Immature natural killer cell (primary cell): ENCODE measurements around the gene SMAD3. TPM values are rescaled to one million over a fixed set of nuclear protein-coding genes. Genes with fewer than 3 reads are reported as not detected.

Experiments
- DNase-seq, 3 donors: peaks; one replicate each; pipeline ENCODE4 v3.0.0; 2022; ENCODE audit warnings: mixed read lengths in 1 of 3
- H3K27ac Mint-ChIP-seq, 6 donors: one replicate each; pipeline ENCODE4 v1.8.0; 2020; ENCODE audit warnings: mixed read lengths in 6 of 6, mild to moderate bottlenecking in 5 of 6, inconsistent platforms in 4 of 6, moderate library complexity in 3 of 6
- H3K27me3 Mint-ChIP-seq, 3 donors: one replicate each; pipeline ENCODE4 v1.8.0; 2020 to 2021; ENCODE audit warnings: low read depth in 3 of 3, mild to moderate bottlenecking in 3 of 3, mixed read lengths in 3 of 3, moderate library complexity in 3 of 3, inconsistent platforms in 1 of 3
- H3K36me3 Mint-ChIP-seq, 3 donors: one replicate each; pipeline ENCODE4 v1.8.0; 2020; ENCODE audit warnings: mixed read lengths in 3 of 3, inconsistent platforms in 2 of 3, mild to moderate bottlenecking in 2 of 3
- H3K4me1 Mint-ChIP-seq, 2 donors: one replicate each; pipeline ENCODE4 v1.8.0; 2020; ENCODE audit warnings: inconsistent platforms in 2 of 2, mild to moderate bottlenecking in 2 of 2, mixed read lengths in 2 of 2, moderate library complexity in 1 of 2
- H3K4me3 Mint-ChIP-seq, 5 donors: one replicate each; pipeline ENCODE4 v1.8.0; 2020; ENCODE audit warnings: mild to moderate bottlenecking in 5 of 5, mixed read lengths in 5 of 5, inconsistent platforms in 3 of 5, moderate library complexity in 3 of 5
- H3K9me3 Mint-ChIP-seq, 6 donors: one replicate each; pipeline ENCODE4 v1.8.0; 2020; ENCODE audit warnings: mild to moderate bottlenecking in 6 of 6, mixed read lengths in 6 of 6, inconsistent platforms in 4 of 6, moderate library complexity in 3 of 6
- polyA plus RNA-seq, 3 donors: library from polyadenylated mRNA; unstranded; fragments of 300-500 nt; fragmentation: Illumina TruSeq; gene quantifications; one replicate each; pipeline ENCODE4 v1.2.3, GENCODE V29; 2021

SMAD3 gene
- polyA plus RNA-seq, 3 donors from 2014 or later: 8.9 to 11.9 (median 10.0) TPM

DNA sequence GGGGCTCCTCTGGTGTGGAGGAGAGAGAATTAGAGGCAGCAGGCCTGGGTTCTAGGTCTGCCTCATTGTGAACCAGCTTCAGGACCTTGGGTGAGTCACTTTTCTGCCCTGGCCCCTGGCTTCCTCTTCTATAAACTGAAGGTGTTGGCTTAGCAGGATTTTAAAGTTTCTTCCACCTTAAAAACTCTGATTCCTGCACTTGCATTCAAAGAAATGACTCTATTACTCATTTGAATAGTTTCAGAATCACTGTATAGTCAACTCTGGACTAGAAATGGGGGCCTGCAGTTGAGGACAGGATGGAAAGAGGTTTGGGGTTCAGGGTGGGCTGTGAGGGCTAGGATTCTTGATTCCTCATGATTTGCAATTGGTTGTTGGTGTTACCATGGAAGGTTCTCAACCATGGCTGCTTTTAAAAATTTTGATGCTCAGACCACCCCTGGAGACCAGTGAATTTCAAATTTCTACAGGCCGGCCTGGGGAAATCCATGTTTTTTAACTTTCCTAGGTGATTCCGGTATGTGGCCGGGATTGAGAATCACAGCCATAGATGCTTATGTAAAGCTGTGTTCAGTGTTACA is 19.9 kb downstream of the SMAD3 start:
- peak in 1 of 3 donors; percentile 32 for DNase-seq
- Mint-ChIP-seq H3K4me3 (peak overlapping the region; percentile 51 to 87 (median 75)), H3K9me3 (no peaks in the 10 kb centered on the region), H3K27ac (peak overlapping the region; percentile 83 to 94 (median 88)), H3K36me3 (peaks cover 0 to 6% (median under 1%) of the 10 kb centered on the region in 3 donors), H3K4me1 (peaks cover 99 to 100% of the 10 kb centered on the region in 2 donors), H3K27me3 (peaks cover 9 to 35% (median 31%) of the 10 kb centered on the region in 3 donors)

DNA sequence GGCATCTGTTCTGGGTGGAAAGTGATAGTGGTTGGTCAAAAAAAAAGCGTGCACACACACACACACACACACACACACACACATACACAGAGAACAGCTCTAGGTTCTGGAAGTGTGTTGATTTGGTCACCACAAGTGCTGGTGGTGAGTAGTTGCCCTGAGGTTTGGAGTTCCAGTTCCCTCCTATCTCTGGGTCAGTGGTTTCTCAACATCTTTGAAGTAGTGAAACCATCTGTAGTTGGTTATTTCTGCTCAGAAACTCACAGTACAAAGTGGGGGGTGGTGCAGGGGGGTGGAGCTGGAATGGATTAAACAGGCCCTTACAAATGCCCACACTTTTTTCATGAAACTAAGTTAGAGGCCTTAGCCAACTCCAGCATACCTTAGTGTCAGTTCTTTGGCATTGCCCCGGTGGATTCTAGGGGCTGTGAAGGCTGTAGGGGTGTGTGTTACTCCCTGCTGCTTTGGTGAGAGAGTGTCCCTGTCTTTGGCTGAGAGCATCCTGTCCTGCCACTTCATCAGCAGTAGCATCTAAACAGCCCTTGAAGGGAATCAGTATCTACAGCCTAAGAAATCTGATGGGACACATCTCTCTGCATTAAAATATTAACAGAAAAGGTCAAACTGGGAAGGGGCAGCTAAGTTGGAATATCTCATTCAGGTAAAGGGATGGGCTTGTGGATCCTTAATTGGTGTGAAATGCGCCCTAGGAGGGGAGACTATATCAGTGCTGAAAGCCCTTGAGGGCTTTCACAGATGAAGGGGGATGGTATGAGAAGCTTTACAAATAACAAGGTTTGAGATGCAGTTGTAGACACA is 20.6 kb downstream of the SMAD3 start:
- DNase-seq: peak; percentile 82 to 90 (median 87)
- H3K27me3 Mint-ChIP-seq: peaks cover 9 to 38% (median 31%) of the 10 kb centered on the region in 3 donors
- peak overlapping the region; percentile 51 to 87 (median 75) for H3K4me3 Mint-ChIP-seq
- no peaks in the 10 kb centered on the region for H3K9me3 Mint-ChIP-seq
- H3K27ac Mint-ChIP-seq: peak overlapping the region; percentile 83 to 94 (median 88)
- H3K4me1 Mint-ChIP-seq: peaks cover 99 to 100% of the 10 kb centered on the region in 2 donors
- H3K36me3 Mint-ChIP-seq: peaks cover 0 to 6% (median 0%) of the 10 kb centered on the region in 3 donors

DNA sequence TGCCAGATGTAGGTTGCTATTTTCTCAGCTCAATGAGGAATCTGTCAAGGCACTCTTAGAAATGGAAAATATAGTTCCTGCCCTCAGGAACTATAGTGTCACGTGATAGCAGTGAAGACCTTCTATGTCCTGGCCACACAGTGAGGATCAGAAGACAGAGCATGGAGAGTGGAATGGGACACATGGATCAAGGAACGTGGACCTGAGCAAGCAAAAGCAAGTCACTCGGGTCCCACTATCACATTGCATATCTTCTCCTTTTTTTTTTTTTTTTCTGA is 21.2 kb downstream of the SMAD3 start:
- no peak for DNase-seq
- H3K36me3 Mint-ChIP-seq: peaks cover 0 to 6% (median 0%) of the 10 kb centered on the region in 3 donors
- no peaks in the 10 kb centered on the region for H3K9me3 Mint-ChIP-seq
- H3K4me3 Mint-ChIP-seq: peak overlapping the region; percentile 51 to 87 (median 75)
- peaks cover 99 to 100% of the 10 kb centered on the region in 2 donors for H3K4me1 Mint-ChIP-seq
- H3K27me3 Mint-ChIP-seq: peaks cover 12 to 41% (median 37%) of the 10 kb centered on the region in 3 donors
- H3K27ac Mint-ChIP-seq: peak overlapping the region; percentile 83 to 94 (median 88)

DNA sequence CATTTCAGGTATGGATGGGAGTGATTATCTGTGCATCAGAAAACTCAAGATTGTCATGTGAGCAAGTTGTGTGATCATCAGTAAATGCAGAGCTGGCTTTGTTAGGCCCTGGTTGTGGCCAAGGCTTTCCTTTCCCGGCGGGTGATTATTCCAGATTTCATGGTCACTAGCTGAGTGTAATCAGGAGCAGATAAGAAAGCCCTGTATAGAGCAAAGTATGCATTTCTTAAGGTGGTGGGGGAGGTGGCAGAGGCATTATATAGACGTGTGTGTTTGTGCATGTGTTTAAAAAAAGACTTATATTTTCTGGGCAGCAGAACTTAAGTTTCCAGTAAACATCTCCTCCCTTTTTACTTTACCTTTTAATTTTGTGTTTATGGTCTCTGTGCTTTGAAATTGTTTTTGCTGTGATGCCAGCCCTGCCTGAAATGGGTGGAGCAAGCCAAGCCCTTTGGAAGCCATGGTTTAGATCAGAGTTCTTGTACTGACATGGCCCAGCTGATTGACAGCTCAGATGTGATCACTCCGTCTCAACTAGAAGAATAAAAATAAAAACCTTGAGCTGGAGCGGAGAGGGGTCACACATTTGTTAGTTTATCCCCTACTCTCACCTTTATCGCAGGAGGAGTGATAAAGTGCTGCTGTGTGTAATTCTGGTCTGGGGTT is 22.2 kb downstream of the SMAD3 start:
- no peaks in the 10 kb centered on the region for H3K9me3 Mint-ChIP-seq
- DNase-seq: no peak
- H3K36me3 Mint-ChIP-seq: peaks cover 0 to 7% (median 2%) of the 10 kb centered on the region in 3 donors
- peaks cover 12 to 39% (median 34%) of the 10 kb centered on the region in 3 donors for H3K27me3 Mint-ChIP-seq
- peaks cover 99 to 100% of the 10 kb centered on the region in 2 donors for H3K4me1 Mint-ChIP-seq
- peak overlapping the region; percentile 38 to 93 (median 58) for H3K4me3 Mint-ChIP-seq
- peak overlapping the region; percentile 40 to 91 (median 82) for H3K27ac Mint-ChIP-seq

DNA sequence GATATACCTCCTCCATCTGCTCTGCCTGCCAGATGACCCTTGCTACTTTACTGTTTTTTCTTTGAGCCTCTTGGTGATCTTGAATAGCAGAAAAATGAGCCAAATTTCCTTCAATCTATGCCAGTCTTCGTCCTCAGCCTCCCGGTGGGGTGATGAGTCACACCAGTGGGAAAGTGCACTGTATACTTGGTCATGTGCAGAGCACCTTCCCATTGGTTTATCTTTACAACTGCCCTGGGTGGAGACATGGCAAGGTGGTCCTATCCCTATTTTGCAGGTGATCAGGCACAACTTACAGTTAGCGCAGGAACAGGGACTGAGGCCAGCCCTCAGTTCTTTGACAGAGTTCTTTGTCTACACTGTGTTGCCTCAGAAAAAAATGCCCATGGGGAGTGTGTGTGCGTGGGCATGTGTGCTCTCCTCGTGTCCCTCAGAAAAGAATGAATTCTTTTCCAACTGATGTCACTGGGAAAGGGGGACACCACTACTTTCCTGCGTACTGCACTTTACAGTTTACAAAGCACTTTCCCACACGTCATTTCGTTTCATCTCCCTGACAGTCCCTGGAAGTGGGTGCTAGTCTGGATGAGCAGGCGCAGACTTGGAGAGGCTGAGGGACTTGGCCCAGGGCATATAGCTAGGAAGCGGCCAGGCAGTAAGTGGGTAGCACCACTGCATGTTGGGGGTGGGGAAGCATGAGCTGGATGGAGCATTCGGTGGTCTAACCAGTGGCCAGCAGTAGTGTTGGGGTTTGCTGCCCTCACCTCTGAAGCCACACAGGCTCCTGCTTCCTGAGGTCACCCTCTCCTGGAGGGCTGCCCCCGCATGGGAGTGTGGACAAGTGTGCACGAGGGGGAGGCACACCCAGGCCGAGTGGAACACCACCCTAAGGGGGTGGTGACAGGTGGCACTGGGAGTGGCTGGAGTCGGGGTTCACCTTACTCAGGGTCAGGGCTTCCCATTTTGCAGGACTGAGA is 24.1 kb downstream of the SMAD3 start:
- peak overlapping the region; percentile 44 to 97 (median 74) for H3K27ac Mint-ChIP-seq
- H3K4me3 Mint-ChIP-seq: peak overlapping the region; percentile 20 to 93 (median 83)
- H3K27me3 Mint-ChIP-seq: peaks cover 10 to 35% (median 22%) of the 10 kb centered on the region in 3 donors
- DNase-seq: no peak
- H3K4me1 Mint-ChIP-seq: peaks cover 100% of the 10 kb centered on the region in 2 donors
- no peaks in the 10 kb centered on the region for H3K9me3 Mint-ChIP-seq
- H3K36me3 Mint-ChIP-seq: peaks cover 0 to 11% (median 4%) of the 10 kb centered on the region in 3 donors

DNA sequence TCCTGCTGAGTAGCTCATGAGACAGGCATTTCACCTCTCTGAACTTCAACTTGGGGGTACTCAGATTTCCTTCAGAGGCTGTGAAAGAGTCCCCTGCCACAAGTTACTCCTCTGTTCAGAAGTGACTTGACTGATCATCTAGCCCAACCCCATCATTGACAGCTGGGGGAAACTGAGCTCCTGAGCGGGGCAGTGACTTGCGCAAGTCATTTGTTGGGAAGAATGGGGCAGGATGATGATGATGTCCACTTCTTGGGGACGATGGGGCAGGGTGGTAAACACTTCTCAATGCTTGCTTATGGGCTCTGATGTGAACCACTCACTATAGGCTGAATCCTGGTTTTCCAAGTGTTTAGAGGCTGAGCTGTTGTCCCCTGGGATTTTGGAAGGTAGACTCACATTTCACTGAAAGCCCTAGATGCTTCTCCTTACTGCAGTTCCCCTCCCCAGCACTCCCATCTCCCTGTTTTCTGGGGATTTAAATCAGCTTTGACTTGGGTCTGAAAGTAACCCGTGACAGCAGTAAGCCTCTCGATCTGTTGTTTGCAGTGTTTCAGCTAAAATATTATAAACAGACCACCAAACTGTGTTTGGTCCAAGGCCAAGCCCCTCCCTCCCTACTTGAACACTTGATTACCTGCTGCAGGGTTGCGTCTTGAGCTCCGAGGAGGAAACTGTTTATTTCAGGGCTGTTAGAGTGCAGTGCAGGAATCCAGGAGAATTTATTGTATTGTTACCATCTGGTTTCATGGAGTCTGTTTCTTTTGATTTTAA is 25.1 kb downstream of the SMAD3 start:
- peaks cover 98 to 99% of the 10 kb centered on the region in 2 donors for H3K4me1 Mint-ChIP-seq
- no peak for DNase-seq
- H3K4me3 Mint-ChIP-seq: peak overlapping the region; percentile 78 to 93 (median 87)
- no peaks in the 10 kb centered on the region for H3K9me3 Mint-ChIP-seq
- peaks cover 8 to 27% (median 14%) of the 10 kb centered on the region in 3 donors for H3K27me3 Mint-ChIP-seq
- peak overlapping the region; percentile 81 to 97 (median 90) for H3K27ac Mint-ChIP-seq
- peaks cover 0 to 15% (median 4%) of the 10 kb centered on the region in 3 donors for H3K36me3 Mint-ChIP-seq

DNA sequence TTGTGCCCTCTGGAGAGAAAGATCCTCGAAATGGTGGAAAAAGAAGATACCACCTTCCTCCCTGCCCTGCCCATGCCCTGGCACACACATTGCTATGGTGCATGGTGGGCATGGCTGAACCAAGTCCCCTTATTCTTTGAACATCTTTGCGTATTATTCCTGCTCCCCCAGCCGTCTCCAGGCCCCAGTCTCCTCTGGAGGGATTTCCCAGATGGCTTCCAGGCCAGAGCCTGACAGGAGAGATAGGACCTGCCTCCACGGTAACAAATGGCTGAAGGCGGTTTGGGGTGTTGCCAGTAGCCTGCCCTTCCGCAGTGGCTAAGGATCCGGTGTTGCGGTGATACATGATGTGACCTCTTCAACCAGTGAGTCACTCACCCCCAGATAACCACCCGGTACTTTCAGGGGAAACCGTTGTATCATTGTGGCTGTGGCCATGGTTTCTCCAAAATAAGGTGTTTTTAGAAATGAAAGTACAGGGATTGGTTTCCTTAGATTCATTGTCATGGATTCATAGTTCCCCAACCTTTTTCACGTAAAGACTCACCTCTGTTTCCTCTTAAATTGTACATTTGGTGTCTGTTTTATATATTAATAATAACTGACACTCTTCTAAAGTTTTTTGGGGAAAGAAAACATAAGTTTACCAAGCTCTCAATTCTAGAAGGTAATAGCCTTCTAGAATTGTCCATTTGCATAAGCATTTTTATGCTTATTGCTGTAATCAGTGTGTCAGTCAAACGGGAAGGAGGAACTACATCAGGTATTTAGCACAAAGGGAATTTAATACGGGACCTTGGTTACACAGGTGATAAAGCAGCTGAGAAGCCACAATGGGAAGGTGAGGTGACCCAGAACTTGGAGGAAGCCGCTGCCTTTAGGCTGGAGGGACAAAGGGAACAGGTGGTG is 25.9 kb downstream of the SMAD3 start:
- peaks cover 0 to 15% (median 4%) of the 10 kb centered on the region in 3 donors for H3K36me3 Mint-ChIP-seq
- peak; percentile 85 to 88 (median 87) for DNase-seq
- peak overlapping the region; percentile 81 to 97 (median 90) for H3K27ac Mint-ChIP-seq
- H3K27me3 Mint-ChIP-seq: peaks cover 3 to 19% (median 6%) of the 10 kb centered on the region in 3 donors
- peaks cover 97 to 98% of the 10 kb centered on the region in 2 donors for H3K4me1 Mint-ChIP-seq
- no peaks in the 10 kb centered on the region for H3K9me3 Mint-ChIP-seq
- peak overlapping the region; percentile 78 to 93 (median 87) for H3K4me3 Mint-ChIP-seq

DNA sequence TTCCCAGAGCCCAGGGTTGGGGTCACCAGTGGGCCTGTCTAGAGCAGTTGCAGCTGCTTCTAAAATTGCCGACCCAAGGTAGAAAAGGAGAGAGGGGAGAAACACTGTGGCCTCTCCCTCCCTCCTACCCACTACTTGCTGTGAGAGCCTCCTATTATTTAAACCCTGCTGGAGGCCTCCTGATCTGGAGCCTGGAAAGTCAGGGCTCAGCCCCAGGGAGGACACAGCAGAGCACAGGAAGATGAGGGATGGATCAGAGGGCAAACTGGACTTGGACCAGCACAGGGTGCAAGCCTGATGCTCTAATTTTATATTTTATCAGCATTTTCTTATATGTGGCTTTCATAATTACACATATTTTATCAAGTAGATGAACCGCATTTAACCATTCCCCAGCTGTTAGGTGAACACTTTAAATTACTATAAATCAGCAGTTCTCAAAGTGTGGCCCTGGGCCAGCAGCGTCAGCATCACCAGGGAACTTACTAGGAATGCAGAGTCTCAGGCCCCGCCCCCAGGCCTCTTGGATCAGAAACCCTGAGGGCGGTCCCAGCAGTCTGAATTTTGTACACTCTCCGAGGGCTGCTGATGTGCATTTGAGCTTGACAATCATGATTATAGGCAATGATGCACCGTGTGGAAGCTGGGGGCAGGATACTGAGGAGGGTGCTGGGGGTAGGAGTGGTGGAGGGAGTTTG is 26.7 kb downstream of the SMAD3 start:
- Mint-ChIP-seq H3K27me3 (peaks cover 3 to 17% (median 8%) of the 10 kb centered on the region in 3 donors), H3K4me3 (peak overlapping the region; percentile 67 to 93 (median 87)), H3K4me1 (peaks cover 96 to 98% of the 10 kb centered on the region in 2 donors), H3K36me3 (peaks cover 0 to 15% (median 4%) of the 10 kb centered on the region in 3 donors), H3K9me3 (no peaks in the 10 kb centered on the region), H3K27ac (peak overlapping the region; percentile 81 to 97 (median 90))
- DNase-seq: no peak

DNA sequence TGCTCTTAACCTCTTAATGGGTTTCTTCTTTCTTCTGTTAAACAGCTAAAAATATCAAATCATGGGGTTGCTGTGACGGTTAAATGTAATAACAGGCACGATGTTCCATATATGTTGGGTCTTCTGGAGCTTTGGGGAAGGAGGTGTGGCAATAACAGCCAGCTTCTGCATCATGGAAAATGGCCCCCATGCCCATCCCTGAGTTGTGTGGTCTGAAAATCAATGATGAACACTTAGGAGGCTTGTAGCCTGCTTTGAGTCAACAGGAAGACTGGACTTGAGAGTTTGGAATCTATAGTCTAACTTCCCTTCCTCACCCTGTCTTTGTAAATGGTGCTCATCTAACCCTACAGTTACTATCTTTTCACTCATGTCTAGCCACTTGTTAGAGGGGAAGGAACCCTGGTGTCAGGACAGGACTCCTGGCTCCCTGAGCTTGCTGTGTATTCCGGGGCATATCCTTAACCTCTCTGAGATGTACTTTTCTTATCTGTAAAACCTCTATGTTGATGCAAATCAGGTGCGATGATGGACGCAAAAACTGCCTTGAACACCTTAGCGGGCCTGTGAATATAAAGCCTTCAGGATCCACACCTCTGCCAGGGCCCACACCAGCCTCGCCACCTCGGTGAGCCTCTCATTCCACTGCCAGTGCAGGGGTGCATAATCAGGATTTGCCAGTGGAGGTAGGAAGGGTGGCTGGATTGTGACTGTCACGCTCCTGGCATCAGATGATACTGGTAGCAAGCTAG is 27.5 kb downstream of the SMAD3 start:
- Mint-ChIP-seq H3K27ac (peak overlapping the region; percentile 36 to 95 (median 88)), H3K4me3 (peak overlapping the region; percentile 41 to 67 (median 43)), H3K27me3 (peaks cover 3 to 13% (median 9%) of the 10 kb centered on the region in 3 donors), H3K36me3 (peaks cover 4 to 17% (median 4%) of the 10 kb centered on the region in 3 donors), H3K9me3 (no peaks in the 10 kb centered on the region), H3K4me1 (peaks cover 96 to 98% of the 10 kb centered on the region in 2 donors)
- DNase-seq: no peak

DNA sequence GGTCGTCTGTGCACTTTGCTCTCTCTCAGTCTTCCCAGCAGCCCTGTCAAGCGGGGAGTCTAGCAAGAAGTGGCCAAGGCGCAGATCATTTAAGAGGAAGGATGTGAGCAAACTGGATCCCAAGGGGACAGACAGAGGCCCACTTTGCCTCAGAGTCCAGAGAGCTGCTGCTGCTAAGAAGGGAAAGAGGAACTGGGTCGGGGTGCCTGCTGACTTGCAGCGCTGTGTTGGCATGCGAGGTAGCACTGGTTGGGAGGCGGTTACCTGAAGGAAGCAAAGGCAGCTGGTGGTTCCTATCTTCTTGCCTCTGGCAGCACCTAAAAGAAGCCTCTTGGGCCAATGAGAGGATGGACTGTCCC is 28.1 kb downstream of the SMAD3 start:
- Mint-ChIP-seq H3K4me3 (peak overlapping the region in 1 of 5 donors; percentile 7), H3K9me3 (no peaks in the 10 kb centered on the region), H3K36me3 (peaks cover 4 to 19% (median 4%) of the 10 kb centered on the region in 3 donors), H3K4me1 (peaks cover 95 to 98% of the 10 kb centered on the region in 2 donors), H3K27ac (peak overlapping the region; percentile 17 to 95 (median 74)), H3K27me3 (peaks cover 5 to 11% (median 11%) of the 10 kb centered on the region in 3 donors)
- no peak for DNase-seq
